Middle frontal gyrus (tissue), 1 donor: ENCODE data around the gene GPC6.

Experiments
- DNase-seq: peaks from one replicate; pipeline ENCODE4 v3.0.0-alpha.2; 2015; ENCODE audit warnings: low spot score; ENCODE audit errors: extremely low spot score

The GPC6 gene

DNA sequence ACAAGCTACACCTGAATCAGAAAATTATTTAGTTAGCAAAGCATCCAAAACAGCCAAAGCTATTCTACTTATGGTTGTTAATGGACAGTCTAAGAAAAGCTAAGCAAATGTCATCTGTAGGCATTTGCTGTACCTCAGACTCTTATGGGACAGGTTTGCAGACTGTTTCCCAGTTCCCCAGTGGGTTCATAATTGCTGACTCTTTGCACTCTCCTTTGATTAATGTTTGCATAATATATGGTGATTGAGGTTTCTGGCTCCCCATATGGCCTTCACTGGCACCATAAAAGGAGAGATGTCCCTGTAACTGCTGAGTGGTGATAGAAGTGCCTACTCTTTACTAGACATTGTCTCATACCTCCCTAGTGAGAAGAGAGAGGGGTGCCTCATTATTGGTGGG lies 142.1 kb downstream of the GPC6 start:
- DNase-seq: no peak

- no peak for DNase-seq
Measured at GRCh38 chr13:93372856-93373255, 146.2 kb downstream of the GPC6 start.

DNA sequence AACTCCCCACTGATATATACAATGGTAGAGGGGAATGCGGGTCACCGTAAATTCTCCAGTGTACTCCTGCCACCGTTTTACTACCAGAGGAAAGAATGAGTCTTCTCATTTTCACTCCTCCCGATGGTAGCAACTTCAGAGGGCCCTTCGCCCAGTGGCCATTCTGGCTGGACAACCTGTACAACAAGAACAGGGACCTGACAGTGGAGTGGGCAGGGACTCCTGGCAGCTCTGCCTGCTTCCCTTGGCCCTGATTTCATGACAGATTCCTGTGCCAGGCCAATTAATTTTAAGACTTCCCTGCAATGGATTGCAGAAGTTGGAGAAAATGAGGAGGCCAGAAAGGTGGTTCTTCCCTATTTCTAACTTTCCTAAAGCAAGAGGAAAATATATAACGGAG lies 148.9 kb downstream of the GPC6 start:
- no peak for DNase-seq

DNA sequence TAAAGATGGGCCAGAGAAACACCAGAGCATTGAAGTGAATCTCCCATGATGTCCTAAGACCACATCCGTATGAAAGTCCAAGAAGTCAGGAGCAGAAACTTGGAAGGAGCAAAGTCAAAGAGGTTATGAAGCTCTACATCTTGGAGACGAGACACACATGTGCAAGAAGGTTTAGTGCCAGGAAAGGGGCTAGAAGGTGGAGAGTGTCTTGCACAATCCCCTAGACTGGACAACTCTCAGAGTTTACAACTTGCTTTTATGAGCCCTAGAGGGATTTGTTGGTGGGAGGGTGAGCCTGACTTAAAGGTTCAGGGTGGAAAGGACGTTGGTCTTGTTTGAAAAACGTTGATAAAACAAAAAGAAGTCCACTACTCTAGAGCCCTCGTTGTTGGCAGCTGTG lies 150.6 kb downstream of the GPC6 start:
- no peak for DNase-seq

GRCh38 chr13:93378184-93378583 lies 151.6 kb downstream of the GPC6 start:
- no peak for DNase-seq

- no peak for DNase-seq
Measured at GRCh38 chr13:93386116-93386515, 159.5 kb downstream of the GPC6 start.

GRCh38 chr13:93388701-93389100 lies 162.1 kb downstream of the GPC6 start:
- no peak for DNase-seq

DNA sequence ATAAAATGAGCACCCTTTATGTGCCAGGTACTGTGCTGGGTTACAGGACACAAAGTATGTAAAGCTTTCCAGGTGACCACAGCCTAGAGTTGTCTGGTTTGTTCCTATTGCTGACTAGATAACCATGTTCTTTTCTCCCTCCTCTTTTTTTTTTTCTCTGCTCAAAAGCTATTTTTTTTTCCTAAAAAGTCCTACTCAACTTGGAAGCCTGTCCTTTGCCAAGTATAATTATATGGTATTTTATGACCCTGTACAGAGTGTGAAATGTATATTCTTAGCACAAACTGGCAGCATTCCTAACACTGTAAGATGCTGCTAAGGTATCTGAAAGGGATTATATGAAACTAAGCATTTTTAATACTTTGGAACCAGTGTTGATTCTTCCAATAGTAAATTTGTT lies 171.0 kb downstream of the GPC6 start:
- DNase-seq: no peak

- no peak for DNase-seq
Measured at GRCh38 chr13:93398167-93399035, 171.8 kb downstream of the GPC6 start.

- no peak for DNase-seq
Measured at GRCh38 chr13:93399212-93399611, 172.6 kb downstream of the GPC6 start.

- no peak for DNase-seq
Measured at GRCh38 chr13:93406136-93406535, 179.5 kb downstream of the GPC6 start.

DNA sequence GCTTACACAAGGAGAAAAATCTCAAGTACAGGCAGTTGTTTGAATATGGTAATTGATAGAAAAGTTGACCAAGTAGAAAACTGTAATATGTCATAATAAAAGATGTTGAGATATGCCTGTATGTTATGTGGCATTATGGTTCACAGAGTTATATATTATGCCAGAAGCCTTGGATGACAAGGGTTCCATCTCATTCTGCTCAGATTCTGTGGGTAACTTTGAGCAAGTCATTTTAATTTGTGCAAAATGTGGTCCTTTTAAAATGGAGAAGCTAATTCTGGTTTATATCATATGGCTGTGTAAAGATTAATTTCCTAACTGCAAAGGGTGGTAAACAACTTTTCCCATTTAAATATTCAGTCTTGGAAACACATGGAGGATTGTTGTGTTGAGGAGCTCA lies 180.9 kb downstream of the GPC6 start:
- no peak for DNase-seq

- no peak for DNase-seq
Measured at GRCh38 chr13:93409001-93409400, 182.4 kb downstream of the GPC6 start.

DNA sequence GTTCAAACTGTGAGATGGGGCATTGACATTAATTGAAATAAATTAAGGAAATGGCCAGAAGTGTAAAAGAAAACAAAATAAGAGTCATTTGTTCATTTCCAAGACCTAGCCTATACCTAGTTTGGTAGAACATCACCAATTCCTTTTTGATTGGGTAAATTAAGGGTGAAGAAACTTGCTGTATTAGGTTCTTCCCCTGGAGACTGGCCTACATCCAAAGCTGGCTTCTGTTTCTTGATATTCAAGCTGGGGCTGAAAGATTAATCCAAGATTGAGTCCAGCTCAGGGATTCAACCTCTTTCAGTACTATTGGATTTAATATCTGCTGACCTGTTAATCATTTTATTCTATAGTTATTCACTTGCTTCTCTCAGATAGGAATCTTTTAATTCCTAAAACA lies 183.2 kb downstream of the GPC6 start:
- DNase-seq: no peak

- DNase-seq: no peak
Measured at GRCh38 chr13:93411186-93411680, 184.6 kb downstream of the GPC6 start.

- DNase-seq: no peak
Measured at GRCh38 chr13:93412676-93413075, 186.1 kb downstream of the GPC6 start.

DNA sequence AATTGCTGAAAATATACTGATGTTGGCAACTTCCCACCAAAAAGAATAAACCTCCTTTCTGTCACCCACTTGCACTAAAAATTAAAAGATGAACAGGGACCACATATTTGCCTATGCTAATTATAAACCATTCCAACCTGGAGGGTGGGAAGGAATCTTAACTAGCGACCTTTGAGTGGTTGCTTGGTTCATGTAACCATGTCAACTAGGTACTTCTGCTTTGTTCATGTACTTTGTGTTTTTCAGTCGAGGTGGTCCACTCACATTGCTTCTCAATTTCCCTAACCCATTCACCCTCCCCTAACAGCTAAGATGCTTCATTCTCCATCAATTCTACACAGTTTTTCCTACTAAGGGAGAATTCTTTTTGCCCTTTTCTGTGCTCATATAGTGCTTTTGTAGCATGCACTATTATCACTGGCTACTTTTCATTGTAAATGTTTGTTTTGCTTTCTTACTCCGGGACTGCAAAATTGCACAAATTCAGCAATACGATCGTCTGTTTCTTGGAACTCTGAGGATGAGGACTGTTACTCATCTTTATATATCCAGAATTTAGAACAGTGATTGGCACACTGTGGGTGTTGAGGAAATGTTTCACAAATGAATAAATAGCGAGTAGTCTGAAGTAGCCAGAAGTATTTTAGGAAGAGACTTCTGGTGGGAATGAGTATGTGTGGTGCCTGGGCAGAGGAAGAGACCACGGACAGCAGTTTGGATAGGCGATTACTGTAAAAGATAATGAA lies 187.5 kb downstream of the GPC6 start:
- no peak for DNase-seq

- DNase-seq: no peak
Measured at GRCh38 chr13:93416736-93417355, 190.2 kb downstream of the GPC6 start.

- DNase-seq: no peak
Measured at GRCh38 chr13:93418398-93418797, 191.8 kb downstream of the GPC6 start.

- DNase-seq: no peak
Measured at GRCh38 chr13:93420206-93420605, 193.6 kb downstream of the GPC6 start.

- DNase-seq: no peak
Measured at GRCh38 chr13:93420887-93421286, 194.3 kb downstream of the GPC6 start.

DNA sequence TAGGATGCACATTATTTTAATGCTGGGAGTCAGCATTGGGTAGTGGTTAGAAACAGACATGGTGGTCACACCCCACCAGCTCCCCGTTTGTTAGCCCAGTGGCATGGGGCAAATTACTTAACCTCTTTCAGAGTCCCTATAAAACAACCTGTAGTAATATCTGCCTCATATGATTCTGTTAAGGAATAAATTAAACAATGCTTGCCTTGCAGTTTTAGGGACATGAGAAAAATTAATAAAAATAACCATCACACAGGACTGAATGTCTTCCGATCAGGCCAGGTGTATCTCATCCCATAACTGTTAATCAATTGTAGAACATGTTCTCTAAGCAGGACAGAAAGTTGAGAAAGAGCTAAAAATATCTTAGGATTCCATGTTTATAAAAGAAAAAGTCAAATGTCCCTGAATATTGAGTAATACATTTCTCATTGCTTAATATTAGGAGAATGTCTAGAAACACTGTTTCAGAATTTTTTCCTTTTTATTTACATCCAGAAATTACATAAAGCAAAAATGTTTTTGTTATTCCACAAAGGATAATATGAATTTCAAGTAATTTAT lies 196.5 kb downstream of the GPC6 start:
- DNase-seq: no peak
